HCT116 (cell line): ENCODE data around the gene SYN1. TPM values are rescaled to one million over a fixed set of nuclear protein-coding genes. Genes with fewer than 3 reads are reported as not detected.
A peak's percentile ranks its signal among the peaks of the same experiment; 100 is the strongest.

Source experiments
- ATAC-seq: fragments of 200-7000 bp; cut with Tn5 transposase; 2 replicates; pipeline ENCODE4 v1.9.1; 2020; ENCODE audit warnings: mild to moderate bottlenecking, moderate library complexity
- BruUV-seq: library from RNA; stranded (reverse); fragments of 400-500 nt; replicated peaks from 2 replicates; lab custom pipeline; 2021; lab: Mats Ljungman, UMichigan
- CTCF ChIA-PET: fragments of 300-600 bp; sonication (Branson Sonifier 250); formaldehyde crosslinking; loops from one replicate; lab custom pipeline; 2021; ENCODE audit warnings: antibody characterized with exemption; lab: Charles Lee
- POLR2A ChIA-PET: fragments of 300-600, 350-600 bp; sonication (Branson Sonifier 250); formaldehyde crosslinking; loops from one replicate; lab custom pipeline; 2021; ENCODE audit warnings: antibody characterized with exemption; lab: Charles Lee
- RAD21 ChIA-PET, 2 experiments: fragments of 300-600 bp; sonication (Branson Sonifier 250); formaldehyde crosslinking; loops; one replicate each; lab custom pipeline; 2023; ENCODE audit warnings: low total read pairs in 2 of 2; ENCODE audit not compliant: uncharacterized antibody in 2 of 2, unreplicated experiment in 2 of 2, low non-redundant PET in 1 of 2; lab: Charles Lee
- DNase-seq: peaks from one replicate; pipeline ENCODE4 v3.0.0-alpha.2; 2010; ENCODE audit warnings: low read depth, low spot score
- H2AFZ ChIP-seq: fragments of 200-600 bp; shearing (Covaris generic), sonication (generic); 2 replicates; pipeline ENCODE4 v1.6.1; 2017; ENCODE audit warnings: low read depth, mixed run types, mixed read lengths, antibody characterized with exemption, low read length; ENCODE audit not compliant: poor library complexity, severe bottlenecking
- H3K27ac ChIP-seq: 2 replicates; pipeline ENCODE4 v1.5.1; 2012; ENCODE audit warnings: low read depth, low read length
- H3K27me3 ChIP-seq: fragments of 200-600 bp; sonication (generic); 2 replicates; pipeline ENCODE4 v1.6.1; 2016; ENCODE audit warnings: mixed run types, low read length, mixed read lengths; ENCODE audit not compliant: insufficient read depth
- H3K36me3 ChIP-seq, 2 experiments: fragments of 200-500 bp in 1 of 2; fragments of 200-600 bp in 1 of 2; sonication (Bioruptor generic) in 1 of 2; sonication (generic) in 1 of 2; 2 replicates each; pipeline versions ENCODE4 v1.5.1 to v1.6.1; 2014 to 2016; ENCODE audit warnings: low read length in 2 of 2, inconsistent platforms in 1 of 2, mixed read lengths in 1 of 2, mixed run types in 1 of 2; ENCODE audit not compliant: insufficient read depth in 2 of 2, control insufficient read depth in 1 of 2
- H3K4me1 ChIP-seq, 2 experiments: fragments of 200-600 bp in 1 of 2; sonication (generic) in 1 of 2; 2 replicates each; pipeline versions ENCODE4 v1.5.1 to v1.6.1; 2012 to 2017; ENCODE audit warnings: low read length in 2 of 2, inconsistent platforms in 1 of 2, mild to moderate bottlenecking in 1 of 2, mixed read lengths in 1 of 2, mixed run types in 1 of 2, moderate library complexity in 1 of 2; ENCODE audit not compliant: insufficient read depth in 2 of 2, control insufficient read depth in 1 of 2
- H3K4me2 ChIP-seq: fragments of 200-600 bp; sonication (generic); 2 replicates; pipeline ENCODE4 v1.6.1; 2017; ENCODE audit warnings: mixed run types, low read length, mixed read lengths
- H3K4me3 ChIP-seq, 2 experiments: fragments of 200-600 bp in 1 of 2; sonication (generic) in 1 of 2; replicated peaks in 1 of 2; 2 replicates each; pipeline ENCODE4 v1.5.1; 2011 to 2016; ENCODE audit warnings: low read length in 2 of 2, control low read depth in 1 of 2, low read depth in 1 of 2, mild to moderate bottlenecking in 1 of 2, mixed read lengths in 1 of 2, mixed run types in 1 of 2
- H3K79me2 ChIP-seq: fragments of 200-600 bp; sonication (generic); 2 replicates; pipeline ENCODE4 v1.6.1; 2017; ENCODE audit warnings: mild to moderate bottlenecking, mixed run types, low read length, moderate library complexity, mixed read lengths; ENCODE audit not compliant: insufficient read depth
- H3K9ac ChIP-seq: fragments of 200-600 bp; sonication (generic); 2 replicates; pipeline ENCODE4 v1.6.1; 2016; ENCODE audit warnings: low read length, mixed read lengths
- H3K9me2 ChIP-seq: fragments of 200-600 bp; sonication (generic), shearing (Covaris generic); 2 replicates; pipeline ENCODE4 v1.6.1; 2017; ENCODE audit warnings: mixed run types, mild to moderate bottlenecking, moderate library complexity; ENCODE audit not compliant: insufficient read depth
- H3K9me3 ChIP-seq, 2 experiments: fragments of 200-500 bp in 1 of 2; fragments of 200-600 bp in 1 of 2; sonication (Bioruptor generic) in 1 of 2; sonication (generic) in 1 of 2; 2 replicates each; pipeline ENCODE4 v1.6.1; 2014 to 2017; ENCODE audit warnings: low read length in 2 of 2, mixed read lengths in 2 of 2, inconsistent platforms in 1 of 2, low read depth in 1 of 2, mild to moderate bottlenecking in 1 of 2, mixed run types in 1 of 2, moderate library complexity in 1 of 2; ENCODE audit not compliant: control insufficient read depth in 1 of 2, insufficient read depth in 1 of 2
- H4K20me1 ChIP-seq: fragments of 200-600 bp; sonication (generic), shearing (Covaris generic); 2 replicates; pipeline ENCODE4 v1.6.1; 2017; ENCODE audit warnings: mixed run types, mild to moderate bottlenecking, moderate library complexity; ENCODE audit not compliant: insufficient read depth
- CTCF ChIP-seq, 3 experiments: fragments of 200-600 bp in 1 of 3; sonication (generic) in 1 of 3; IDR thresholded peaks in 2 of 3; conservative IDR thresholded peaks in 1 of 3; 2 replicates each; pipeline ENCODE4 v1.5.1; 2012 to 2017; ENCODE audit warnings: low read depth in 2 of 3, low read length in 2 of 3, antibody characterized with exemption in 1 of 3, borderline replicate concordance in 1 of 3, control low read depth in 1 of 3, mild to moderate bottlenecking in 1 of 3, mixed read lengths in 1 of 3, mixed run types in 1 of 3, moderate library complexity in 1 of 3; ENCODE audit not compliant: insufficient read depth in 1 of 3
- ELF1 ChIP-seq: IDR thresholded peaks from 2 replicates; pipeline ENCODE4 v1.6.1; 2012; ENCODE audit warnings: low read depth, borderline replicate concordance
- EZH2 ChIP-seq: fragments of 200-600 bp; sonication (generic); IDR thresholded peaks from 2 replicates; pipeline ENCODE4 v1.6.1; 2017; ENCODE audit warnings: antibody characterized with exemption, mixed run types
- EZH2phosphoT487 ChIP-seq: fragments of 200-600 bp; IDR thresholded peaks from 2 replicates; pipeline ENCODE4 v1.6.1; 2018; ENCODE audit warnings: antibody characterized with exemption, borderline replicate concordance
- FOSL1 ChIP-seq: IDR thresholded peaks from 2 replicates; pipeline ENCODE4 v1.6.1; 2012; ENCODE audit warnings: low read depth
- JUND ChIP-seq: IDR thresholded peaks from 2 replicates; pipeline ENCODE4 v1.6.1; 2012
- POLR2A ChIP-seq: IDR thresholded peaks from 2 replicates; pipeline ENCODE4 v1.7.0; 2011; ENCODE audit warnings: borderline replicate concordance; ENCODE audit not compliant: insufficient read depth, insufficient read length; ENCODE audit errors: extremely low read depth
- RAD21 ChIP-seq: IDR thresholded peaks from 2 replicates; pipeline ENCODE4 v1.6.1; 2012; ENCODE audit warnings: low read depth, mild to moderate bottlenecking
- SP1 ChIP-seq: IDR thresholded peaks from 2 replicates; pipeline ENCODE4 v1.6.1; 2012; ENCODE audit warnings: low read depth
- SRF ChIP-seq: IDR thresholded peaks from 2 replicates; pipeline ENCODE4 v1.6.1; 2012; ENCODE audit warnings: low read depth
- YY1 ChIP-seq: IDR thresholded peaks from 2 replicates; pipeline ENCODE4 v1.6.1; 2011; ENCODE audit warnings: low read length, low read depth, moderate library complexity, mild to moderate bottlenecking; ENCODE audit not compliant: insufficient replicate concordance; ENCODE audit errors: extremely low read depth
- ZFX ChIP-seq: fragments of 450-650 bp; IDR thresholded peaks from 2 replicates; pipeline ENCODE4 v1.6.1; 2017
- ZNF274 ChIP-seq: fragments of 200-500 bp; sonication (Bioruptor generic); IDR thresholded peaks from 2 replicates; pipeline ENCODE4 v1.6.1; 2014; ENCODE audit warnings: mild to moderate bottlenecking, low read depth, low read length, inconsistent platforms
- intact Hi-C: fragments of 100-400 bp; cut with micrococcal nuclease; formaldehyde crosslinking; loops from 2 replicates; pipeline ENCODE4 v1.10.0; 2022
- total RNA-seq: library from RNA; stranded (reverse); gene quantifications from one replicate; pipeline ENCODE4 v1.2.1, GENCODE V29; 2021; ENCODE audit not compliant: unreplicated experiment
- TF ChIP-seq, protein P1 (sequence below): IDR thresholded peaks from 2 replicates; pipeline ENCODE4 v1.6.1; 2012; ENCODE audit warnings: low read depth
- TF ChIP-seq, protein P2 (sequence below): IDR thresholded peaks from 2 replicates; pipeline ENCODE4 v1.6.1; 2012

SYN1 gene
- total RNA-seq, 1 experiment from 2014 or later = 0.86 TPM

DNA sequence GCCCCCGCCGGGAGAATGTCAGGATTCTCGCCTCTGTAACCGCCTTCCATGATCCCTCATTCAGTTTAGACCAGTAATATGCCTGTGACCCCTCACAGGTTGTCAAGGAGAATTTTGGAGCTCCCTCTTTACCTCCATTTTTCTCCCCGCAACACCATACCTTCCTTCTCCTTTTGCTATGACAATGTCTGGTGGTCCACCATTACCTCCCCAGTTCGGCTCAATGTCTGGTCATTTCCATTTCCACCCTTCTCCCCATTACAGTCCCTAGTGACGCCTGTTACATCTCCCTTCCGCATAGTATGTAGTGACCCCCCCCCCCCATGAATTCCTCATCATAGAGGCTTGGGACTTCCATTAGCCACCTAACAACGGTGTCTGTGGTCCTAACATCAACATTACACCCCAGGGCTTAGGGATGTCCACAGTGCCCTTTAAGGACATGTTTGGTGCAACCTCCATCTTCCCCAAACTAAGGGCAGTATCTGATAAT is 58.0 kb downstream of the SYN1 start:
- H3K79me2 ChIP-seq = peaks cover 19% of the 10 kb centered on the region
- peak overlapping the region; percentile 72 for H3K27ac ChIP-seq
- ChIA-PET CTCF (no interaction called here), RAD21 (no interaction called here), POLR2A (no interaction called here)
- H3K4me2 ChIP-seq = peak overlapping the region; percentile 84
- no peaks in the 10 kb centered on the region for H4K20me1 ChIP-seq
- peaks cover 0 to 15% of the 10 kb centered on the region in 2 experiments; a peak in 1 of 4 replicates for H3K4me1 ChIP-seq
- no peaks in the 10 kb centered on the region for H3K27me3 ChIP-seq
- ATAC-seq = no peak
- intact Hi-C loops = loop anchor here (2.0 to 10.0 kb wide), 7 partner anchors 66 to 933 kb away; partner anchors contain the start of genes CFP and ZNF81
- no peak for DNase-seq
- H2AFZ ChIP-seq = no peak overlapping the region
- no peaks in the 10 kb centered on the region for H3K9me2 ChIP-seq
- no peaks in the 10 kb centered on the region for H3K9me3 ChIP-seq
- TF ChIP-seq EZH2 (no peak), EZH2phosphoT487 (no peak), SP1 (no peak), ZFX (no peak), POLR2A (no peak), ELF1 (no peak), SRF (no peak), YY1 (no peak), ZNF274 (no peak), RAD21 (no peak), FOSL1 (no peak), JUND (no peak), CTCF (IDR thresholded peaks at IDR 0.05 in 2 of 3, conservative IDR thresholded peaks at IDR 0.05 in 1 of 3; ENCODE audit: borderline replicate concordance in 1 of 3, insufficient read depth in 1 of 3, low read depth in 2 of 3, low read length in 2 of 3) (no peak)
- TF ChIP-seq, protein P1, sequence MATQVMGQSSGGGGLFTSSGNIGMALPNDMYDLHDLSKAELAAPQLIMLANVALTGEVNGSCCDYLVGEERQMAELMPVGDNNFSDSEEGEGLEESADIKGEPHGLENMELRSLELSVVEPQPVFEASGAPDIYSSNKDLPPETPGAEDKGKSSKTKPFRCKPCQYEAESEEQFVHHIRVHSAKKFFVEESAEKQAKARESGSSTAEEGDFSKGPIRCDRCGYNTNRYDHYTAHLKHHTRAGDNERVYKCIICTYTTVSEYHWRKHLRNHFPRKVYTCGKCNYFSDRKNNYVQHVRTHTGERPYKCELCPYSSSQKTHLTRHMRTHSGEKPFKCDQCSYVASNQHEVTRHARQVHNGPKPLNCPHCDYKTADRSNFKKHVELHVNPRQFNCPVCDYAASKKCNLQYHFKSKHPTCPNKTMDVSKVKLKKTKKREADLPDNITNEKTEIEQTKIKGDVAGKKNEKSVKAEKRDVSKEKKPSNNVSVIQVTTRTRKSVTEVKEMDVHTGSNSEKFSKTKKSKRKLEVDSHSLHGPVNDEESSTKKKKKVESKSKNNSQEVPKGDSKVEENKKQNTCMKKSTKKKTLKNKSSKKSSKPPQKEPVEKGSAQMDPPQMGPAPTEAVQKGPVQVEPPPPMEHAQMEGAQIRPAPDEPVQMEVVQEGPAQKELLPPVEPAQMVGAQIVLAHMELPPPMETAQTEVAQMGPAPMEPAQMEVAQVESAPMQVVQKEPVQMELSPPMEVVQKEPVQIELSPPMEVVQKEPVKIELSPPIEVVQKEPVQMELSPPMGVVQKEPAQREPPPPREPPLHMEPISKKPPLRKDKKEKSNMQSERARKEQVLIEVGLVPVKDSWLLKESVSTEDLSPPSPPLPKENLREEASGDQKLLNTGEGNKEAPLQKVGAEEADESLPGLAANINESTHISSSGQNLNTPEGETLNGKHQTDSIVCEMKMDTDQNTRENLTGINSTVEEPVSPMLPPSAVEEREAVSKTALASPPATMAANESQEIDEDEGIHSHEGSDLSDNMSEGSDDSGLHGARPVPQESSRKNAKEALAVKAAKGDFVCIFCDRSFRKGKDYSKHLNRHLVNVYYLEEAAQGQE = no peak
- TF ChIP-seq, protein P2, sequence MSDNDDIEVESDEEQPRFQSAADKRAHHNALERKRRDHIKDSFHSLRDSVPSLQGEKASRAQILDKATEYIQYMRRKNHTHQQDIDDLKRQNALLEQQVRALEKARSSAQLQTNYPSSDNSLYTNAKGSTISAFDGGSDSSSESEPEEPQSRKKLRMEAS = no peak
- BruUV-seq = no TSS peak
- peak overlapping the region; percentile 74 for H3K9ac ChIP-seq
- H3K4me3 ChIP-seq = peak overlapping the region; percentile 65 to 79
- H3K36me3 ChIP-seq = peaks cover 0 to 3% of the 10 kb centered on the region in 2 experiments; a peak in 3 of 4 replicates
